Neural cell (in vitro differentiated cells): ENCODE results near the gene UBALD1.

Experiments used
- CTCF ChIP-seq: fragments of 450-650 bp; IDR thresholded peaks from 2 replicates; pipeline ENCODE4 v1.5.1; 2014; ENCODE audit warnings: antibody characterized with exemption, mild to moderate bottlenecking, moderate library complexity; ENCODE audit not compliant: poor library complexity, severe bottlenecking
- EP300 ChIP-seq: fragments of 450-650 bp; conservative IDR thresholded peaks from 2 replicates; pipeline ENCODE4 v1.6.1; 2014; ENCODE audit warnings: antibody characterized with exemption, mild to moderate bottlenecking, moderate library complexity; ENCODE audit not compliant: poor library complexity, severe bottlenecking
- EZH2 ChIP-seq: fragments of 200-600, 300-800 bp; shearing (Covaris generic), sonication (generic); IDR thresholded peaks from 2 replicates; pipeline ENCODE4 v1.6.1; 2014; ENCODE audit warnings: antibody characterized with exemption, low read length, borderline replicate concordance, mild to moderate bottlenecking; ENCODE audit not compliant: insufficient read depth, poor library complexity, severe bottlenecking
- MXI1 ChIP-seq: fragments of 450-650 bp; conservative IDR thresholded peaks from 2 replicates; pipeline ENCODE4 v1.6.1; 2014; ENCODE audit warnings: antibody characterized with exemption, mild to moderate bottlenecking; ENCODE audit not compliant: poor library complexity, severe bottlenecking
- POLR2AphosphoS5 ChIP-seq: IDR thresholded peaks from 2 replicates; pipeline ENCODE4 v1.6.1; 2012
- REST ChIP-seq: IDR thresholded peaks from 2 replicates; pipeline ENCODE4 v1.6.1; 2012; ENCODE audit warnings: borderline replicate concordance
- SMC3 ChIP-seq: fragments of 450-650 bp; conservative IDR thresholded peaks from 2 replicates; pipeline ENCODE4 v1.6.1; 2014; ENCODE audit warnings: antibody characterized with exemption, mild to moderate bottlenecking, moderate library complexity; ENCODE audit not compliant: poor library complexity
- TAF1 ChIP-seq: IDR thresholded peaks from 2 replicates; pipeline ENCODE4 v1.6.1; 2012; ENCODE audit warnings: low read depth

- TF ChIP-seq POLR2AphosphoS5, result no peak
- no peak for TF ChIP-seq CTCF
- no peak for TF ChIP-seq EP300
- TF ChIP-seq EZH2, result no peak
- no peak for TF ChIP-seq SMC3
- TF ChIP-seq REST, result no peak
- no peak for TF ChIP-seq TAF1
- no peak for TF ChIP-seq MXI1
Observed at GRCh38 chr16:4654011-4654963, 39.6 kb upstream of the UBALD1 start.
